Fibroblast of lung (primary cell): ENCODE results near the gene ACOT9.

Experiments
- EZH2 ChIP-seq: IDR thresholded peaks from 2 replicates; pipeline ENCODE4 v1.5.1; 2012; ENCODE audit warnings: low read length, control low read depth, mild to moderate bottlenecking; ENCODE audit errors: missing control alignments
- TF ChIP-seq, protein P1 (sequence below), 2 donors: IDR thresholded peaks in 1 of 2; conservative IDR thresholded peaks in 1 of 2; 1 replicate in 1 of 2; 2 replicates in 1 of 2; pipeline ENCODE4 v1.5.1; 2011 to 2012; ENCODE audit warnings: low read length in 2 of 2, control low read depth in 1 of 2, inconsistent platforms in 1 of 2, low read depth in 1 of 2, mild to moderate bottlenecking in 1 of 2

DNA sequence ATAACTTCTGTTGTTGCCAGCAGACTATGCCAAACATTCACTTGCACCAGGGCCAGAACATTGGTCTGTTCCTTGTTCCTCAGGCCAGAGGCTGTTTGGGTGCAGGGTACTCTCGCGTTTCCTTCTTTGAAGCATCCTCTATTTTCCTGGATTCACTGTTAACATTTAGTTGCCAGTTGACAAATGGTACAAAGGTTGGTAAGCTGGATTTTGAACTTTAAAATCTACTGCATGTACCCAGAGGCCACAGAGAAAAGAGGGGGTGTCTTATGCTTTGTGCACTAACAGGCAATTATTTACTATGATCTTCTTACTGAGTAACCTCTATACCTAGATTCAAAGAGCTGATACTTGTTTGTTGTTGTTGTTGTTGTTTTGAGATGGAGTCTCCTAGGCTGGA, 27.1 kb upstream of the ACOT9 start:
- TF ChIP-seq, protein P1, sequence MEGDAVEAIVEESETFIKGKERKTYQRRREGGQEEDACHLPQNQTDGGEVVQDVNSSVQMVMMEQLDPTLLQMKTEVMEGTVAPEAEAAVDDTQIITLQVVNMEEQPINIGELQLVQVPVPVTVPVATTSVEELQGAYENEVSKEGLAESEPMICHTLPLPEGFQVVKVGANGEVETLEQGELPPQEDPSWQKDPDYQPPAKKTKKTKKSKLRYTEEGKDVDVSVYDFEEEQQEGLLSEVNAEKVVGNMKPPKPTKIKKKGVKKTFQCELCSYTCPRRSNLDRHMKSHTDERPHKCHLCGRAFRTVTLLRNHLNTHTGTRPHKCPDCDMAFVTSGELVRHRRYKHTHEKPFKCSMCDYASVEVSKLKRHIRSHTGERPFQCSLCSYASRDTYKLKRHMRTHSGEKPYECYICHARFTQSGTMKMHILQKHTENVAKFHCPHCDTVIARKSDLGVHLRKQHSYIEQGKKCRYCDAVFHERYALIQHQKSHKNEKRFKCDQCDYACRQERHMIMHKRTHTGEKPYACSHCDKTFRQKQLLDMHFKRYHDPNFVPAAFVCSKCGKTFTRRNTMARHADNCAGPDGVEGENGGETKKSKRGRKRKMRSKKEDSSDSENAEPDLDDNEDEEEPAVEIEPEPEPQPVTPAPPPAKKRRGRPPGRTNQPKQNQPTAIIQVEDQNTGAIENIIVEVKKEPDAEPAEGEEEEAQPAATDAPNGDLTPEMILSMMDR (conservative IDR thresholded peaks at IDR 0.05 in 1 of 2, IDR thresholded peaks at IDR 0.05 in 1 of 2; ENCODE audit: low read depth in 1 of 2, low read length in 2 of 2): no peak
- no peak for TF ChIP-seq EZH2
